Measurements from ENCODE around the gene ORAI1.
"Not testable (repeated sequence)": the region's sequence is repeated elsewhere in the genome, so short reads cannot be mapped to it uniquely, and the experiment has no call there.

The ORAI1 gene

DNA sequence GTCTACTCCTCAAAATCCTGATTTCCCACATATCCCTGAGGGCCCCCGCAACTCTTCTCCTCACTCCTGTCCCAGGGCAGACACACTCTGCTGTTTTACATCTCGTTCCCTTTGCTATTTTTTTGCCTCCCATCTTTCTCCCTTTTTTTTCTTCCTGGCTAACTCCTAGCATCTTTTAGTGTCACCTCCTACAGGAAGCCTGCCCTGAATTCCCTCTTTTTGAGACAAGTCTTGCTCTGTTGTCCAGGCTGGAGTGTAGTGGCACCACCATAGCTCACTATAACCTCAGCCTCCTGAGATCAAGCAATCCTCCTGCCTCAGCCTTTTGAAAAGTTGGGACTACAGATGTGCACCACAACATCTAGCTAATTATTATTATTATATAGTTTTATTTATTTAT, 29.8 kb downstream of the ORAI1 start:
- Histone ChIP-seq H3K4me3 (replicated peaks; ENCODE audit: insufficient read depth, low read length) (no peak overlapping the region), H3K27ac (replicated peaks) (no peak overlapping the region), H3K27me3 (ENCODE audit: insufficient read depth, poor library complexity, severe bottlenecking) (no peaks in the 10 kb centered on the region)
- TF ChIP-seq POLR2AphosphoS5 (IDR thresholded peaks at IDR 0.05; ENCODE audit: low read depth) (no peak), GABPA (IDR thresholded peaks at IDR 0.05; ENCODE audit: low read depth) (no peak), SPI1 (IDR thresholded peaks at IDR 0.05; ENCODE audit: borderline replicate concordance, low read depth) (no peak)
- TF ChIP-seq, protein P1, sequence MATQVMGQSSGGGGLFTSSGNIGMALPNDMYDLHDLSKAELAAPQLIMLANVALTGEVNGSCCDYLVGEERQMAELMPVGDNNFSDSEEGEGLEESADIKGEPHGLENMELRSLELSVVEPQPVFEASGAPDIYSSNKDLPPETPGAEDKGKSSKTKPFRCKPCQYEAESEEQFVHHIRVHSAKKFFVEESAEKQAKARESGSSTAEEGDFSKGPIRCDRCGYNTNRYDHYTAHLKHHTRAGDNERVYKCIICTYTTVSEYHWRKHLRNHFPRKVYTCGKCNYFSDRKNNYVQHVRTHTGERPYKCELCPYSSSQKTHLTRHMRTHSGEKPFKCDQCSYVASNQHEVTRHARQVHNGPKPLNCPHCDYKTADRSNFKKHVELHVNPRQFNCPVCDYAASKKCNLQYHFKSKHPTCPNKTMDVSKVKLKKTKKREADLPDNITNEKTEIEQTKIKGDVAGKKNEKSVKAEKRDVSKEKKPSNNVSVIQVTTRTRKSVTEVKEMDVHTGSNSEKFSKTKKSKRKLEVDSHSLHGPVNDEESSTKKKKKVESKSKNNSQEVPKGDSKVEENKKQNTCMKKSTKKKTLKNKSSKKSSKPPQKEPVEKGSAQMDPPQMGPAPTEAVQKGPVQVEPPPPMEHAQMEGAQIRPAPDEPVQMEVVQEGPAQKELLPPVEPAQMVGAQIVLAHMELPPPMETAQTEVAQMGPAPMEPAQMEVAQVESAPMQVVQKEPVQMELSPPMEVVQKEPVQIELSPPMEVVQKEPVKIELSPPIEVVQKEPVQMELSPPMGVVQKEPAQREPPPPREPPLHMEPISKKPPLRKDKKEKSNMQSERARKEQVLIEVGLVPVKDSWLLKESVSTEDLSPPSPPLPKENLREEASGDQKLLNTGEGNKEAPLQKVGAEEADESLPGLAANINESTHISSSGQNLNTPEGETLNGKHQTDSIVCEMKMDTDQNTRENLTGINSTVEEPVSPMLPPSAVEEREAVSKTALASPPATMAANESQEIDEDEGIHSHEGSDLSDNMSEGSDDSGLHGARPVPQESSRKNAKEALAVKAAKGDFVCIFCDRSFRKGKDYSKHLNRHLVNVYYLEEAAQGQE (IDR thresholded peaks at IDR 0.05; ENCODE audit: insufficient replicate concordance, low read depth) = no peak
- TF ChIP-seq, protein P2, sequence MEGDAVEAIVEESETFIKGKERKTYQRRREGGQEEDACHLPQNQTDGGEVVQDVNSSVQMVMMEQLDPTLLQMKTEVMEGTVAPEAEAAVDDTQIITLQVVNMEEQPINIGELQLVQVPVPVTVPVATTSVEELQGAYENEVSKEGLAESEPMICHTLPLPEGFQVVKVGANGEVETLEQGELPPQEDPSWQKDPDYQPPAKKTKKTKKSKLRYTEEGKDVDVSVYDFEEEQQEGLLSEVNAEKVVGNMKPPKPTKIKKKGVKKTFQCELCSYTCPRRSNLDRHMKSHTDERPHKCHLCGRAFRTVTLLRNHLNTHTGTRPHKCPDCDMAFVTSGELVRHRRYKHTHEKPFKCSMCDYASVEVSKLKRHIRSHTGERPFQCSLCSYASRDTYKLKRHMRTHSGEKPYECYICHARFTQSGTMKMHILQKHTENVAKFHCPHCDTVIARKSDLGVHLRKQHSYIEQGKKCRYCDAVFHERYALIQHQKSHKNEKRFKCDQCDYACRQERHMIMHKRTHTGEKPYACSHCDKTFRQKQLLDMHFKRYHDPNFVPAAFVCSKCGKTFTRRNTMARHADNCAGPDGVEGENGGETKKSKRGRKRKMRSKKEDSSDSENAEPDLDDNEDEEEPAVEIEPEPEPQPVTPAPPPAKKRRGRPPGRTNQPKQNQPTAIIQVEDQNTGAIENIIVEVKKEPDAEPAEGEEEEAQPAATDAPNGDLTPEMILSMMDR (IDR thresholded peaks at IDR 0.05; ENCODE audit: insufficient read depth, low read length) = no peak
- DNase-seq (ENCODE audit: low read depth in 1 of 2, low spot score in 1 of 2) = no peak

DNA sequence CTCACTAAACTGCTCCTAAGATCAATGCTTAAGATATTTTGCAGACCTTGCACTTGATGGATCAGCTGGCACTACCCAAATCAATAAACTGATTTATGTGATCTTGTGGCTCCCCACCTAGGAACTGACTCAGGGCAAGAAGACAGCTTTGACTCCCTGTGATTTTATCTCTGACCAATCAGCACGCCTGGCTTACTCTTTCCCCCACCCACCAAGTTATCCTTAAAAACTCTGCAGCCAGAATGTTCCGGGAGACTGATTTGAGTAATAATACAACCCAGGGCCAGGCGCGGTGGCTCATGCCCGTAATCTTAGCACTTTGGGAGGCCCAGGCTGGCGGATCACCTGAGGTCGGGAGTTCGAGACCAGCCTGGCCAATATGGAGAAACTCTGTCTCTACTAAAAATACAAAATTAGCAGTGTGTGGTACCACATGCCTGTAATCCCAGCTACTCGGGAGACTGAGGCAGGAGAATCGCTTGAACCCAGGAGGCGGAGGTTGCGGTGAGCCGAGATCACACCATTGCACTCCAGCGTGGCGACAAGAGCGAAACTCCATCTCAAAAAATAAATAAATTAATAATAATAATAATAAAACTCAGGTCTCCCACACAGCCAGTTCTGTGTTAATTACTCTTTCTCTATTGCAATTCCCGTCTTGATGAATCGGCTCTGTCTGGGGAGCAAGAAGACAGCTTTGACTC, 31.1 kb downstream of the ORAI1 start:
- Histone ChIP-seq H3K4me3 (replicated peaks; ENCODE audit: insufficient read depth, low read length) (no peak overlapping the region), H3K27ac (replicated peaks) (peak overlapping the region; percentile 98), H3K27me3 (ENCODE audit: insufficient read depth, poor library complexity, severe bottlenecking) (no peaks in the 10 kb centered on the region)
- TF ChIP-seq, protein P1 (IDR thresholded peaks at IDR 0.05; ENCODE audit: insufficient replicate concordance, low read depth) = no peak
- TF ChIP-seq SPI1 (IDR thresholded peaks at IDR 0.05; ENCODE audit: borderline replicate concordance, low read depth) = no peak
- TF ChIP-seq, protein P2 (IDR thresholded peaks at IDR 0.05; ENCODE audit: insufficient read depth, low read length) = no peak
- no peak for TF ChIP-seq GABPA (IDR thresholded peaks at IDR 0.05; ENCODE audit: low read depth)
- no peak for TF ChIP-seq POLR2AphosphoS5 (IDR thresholded peaks at IDR 0.05; ENCODE audit: low read depth)
- no peak for DNase-seq (ENCODE audit: low read depth in 1 of 2, low spot score in 1 of 2)

DNA sequence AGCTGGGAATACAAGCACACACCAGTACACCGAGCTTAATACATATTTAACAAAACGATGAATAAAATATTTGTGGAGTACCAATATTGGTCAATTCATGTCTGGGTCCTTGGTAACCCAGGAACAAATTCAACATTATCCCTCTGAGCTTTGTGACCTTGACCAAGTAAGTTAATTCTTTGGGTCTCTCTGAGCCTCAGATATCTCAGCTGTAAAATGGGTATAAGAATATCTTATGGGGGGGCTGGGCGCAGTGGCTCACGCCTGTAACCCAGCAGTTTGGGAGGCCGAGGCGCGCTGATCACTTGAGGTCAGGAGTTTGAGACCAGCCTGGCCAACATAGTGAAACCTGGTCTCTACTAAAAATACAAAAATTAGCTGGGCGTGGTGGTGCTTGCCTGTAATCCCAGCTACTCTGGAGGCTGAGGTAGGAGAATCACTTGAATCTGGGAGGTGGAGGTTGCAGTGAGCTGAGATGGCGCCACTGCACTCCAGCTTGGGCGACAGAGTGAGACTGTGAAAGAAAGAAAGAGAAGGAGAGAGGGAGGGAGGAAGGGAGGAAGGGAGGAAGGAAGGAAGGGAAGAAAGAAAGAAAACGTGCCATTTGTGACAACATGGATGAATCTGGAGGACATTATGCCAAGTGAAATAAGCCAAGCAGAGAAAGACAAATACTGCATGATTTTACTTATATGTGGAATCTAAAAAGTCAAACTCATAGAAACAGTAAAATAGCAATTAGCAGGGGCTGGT, 35.2 kb downstream of the ORAI1 start:
- DNase-seq (ENCODE audit: low read depth in 1 of 2, low spot score in 1 of 2); H3K27me3 ChIP-seq (ENCODE audit: insufficient read depth, poor library complexity, severe bottlenecking); H3K4me3 ChIP-seq (replicated peaks; ENCODE audit: insufficient read depth, low read length): not testable (repeated sequence)
- H3K27ac ChIP-seq (replicated peaks) = 0 out of 2 replicates have a peak overlapping the region, but pooled peaks have one; percentile 6

DNA sequence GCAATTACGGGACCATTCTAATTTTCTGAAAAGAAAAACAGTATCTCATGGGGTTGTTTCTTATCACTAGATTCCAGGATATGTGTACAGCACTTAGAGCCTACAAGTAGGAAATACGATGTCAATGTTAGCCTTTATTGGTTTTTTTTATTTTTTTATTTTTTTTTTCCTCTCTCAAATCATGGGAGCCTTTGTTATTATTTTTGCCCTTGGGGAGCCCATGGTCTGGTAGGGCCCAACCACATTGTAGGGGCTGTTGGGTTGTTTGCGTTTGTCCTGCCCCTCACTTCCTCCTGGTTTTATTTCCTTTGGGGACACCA, 37.2 kb downstream of the ORAI1 start:
- peak overlapping the region; percentile 81 for H3K27ac ChIP-seq (replicated peaks)
- TF ChIP-seq, protein P2 (IDR thresholded peaks at IDR 0.05; ENCODE audit: insufficient read depth, low read length) = no peak
- TF ChIP-seq SPI1 (IDR thresholded peaks at IDR 0.05; ENCODE audit: borderline replicate concordance, low read depth) (no peak; the same call in 1 of the 2 replicates), GABPA (IDR thresholded peaks at IDR 0.05; ENCODE audit: low read depth) (no peak), POLR2AphosphoS5 (IDR thresholded peaks at IDR 0.05; ENCODE audit: low read depth) (no peak)
- TF ChIP-seq, protein P1 (IDR thresholded peaks at IDR 0.05; ENCODE audit: insufficient replicate concordance, low read depth) = no peak
- no peaks in the 10 kb centered on the region for H3K27me3 ChIP-seq (ENCODE audit: insufficient read depth, poor library complexity, severe bottlenecking)
- H3K4me3 ChIP-seq (replicated peaks; ENCODE audit: insufficient read depth, low read length) = no peak overlapping the region
- no peak for DNase-seq (ENCODE audit: low read depth in 1 of 2, low spot score in 1 of 2)

DNA sequence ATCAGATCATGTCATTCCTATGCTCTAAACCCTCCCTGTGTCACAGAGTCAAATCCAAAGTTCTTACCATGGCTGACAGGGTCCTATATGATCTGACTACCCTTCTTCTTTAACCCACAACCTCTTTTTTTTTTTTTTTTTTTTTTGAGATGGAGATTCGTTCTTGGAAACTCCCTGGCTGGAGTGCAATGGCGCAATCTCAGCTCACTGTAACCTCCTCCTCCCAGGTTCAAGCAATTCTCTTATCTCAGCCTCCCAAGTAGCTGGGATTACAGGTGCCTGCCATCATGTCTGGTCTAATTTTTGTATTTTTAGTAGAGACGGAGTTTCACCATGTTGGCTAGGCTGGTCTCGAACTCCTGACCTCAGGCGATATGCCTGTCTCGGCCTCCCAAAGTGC, 40.5 kb downstream of the ORAI1 start:
- not testable (repeated sequence) for H3K27me3 ChIP-seq (ENCODE audit: insufficient read depth, poor library complexity, severe bottlenecking); DNase-seq (ENCODE audit: low read depth in 1 of 2, low spot score in 1 of 2); H3K27ac ChIP-seq (replicated peaks); H3K4me3 ChIP-seq (replicated peaks; ENCODE audit: insufficient read depth, low read length)
